Measurements from ENCODE around the gene GOLGA3.
"Not testable (repeated sequence)": the region's sequence is repeated elsewhere in the genome, so short reads cannot be mapped to it uniquely, and the experiment has no call there.

Gene GOLGA3

DNA sequence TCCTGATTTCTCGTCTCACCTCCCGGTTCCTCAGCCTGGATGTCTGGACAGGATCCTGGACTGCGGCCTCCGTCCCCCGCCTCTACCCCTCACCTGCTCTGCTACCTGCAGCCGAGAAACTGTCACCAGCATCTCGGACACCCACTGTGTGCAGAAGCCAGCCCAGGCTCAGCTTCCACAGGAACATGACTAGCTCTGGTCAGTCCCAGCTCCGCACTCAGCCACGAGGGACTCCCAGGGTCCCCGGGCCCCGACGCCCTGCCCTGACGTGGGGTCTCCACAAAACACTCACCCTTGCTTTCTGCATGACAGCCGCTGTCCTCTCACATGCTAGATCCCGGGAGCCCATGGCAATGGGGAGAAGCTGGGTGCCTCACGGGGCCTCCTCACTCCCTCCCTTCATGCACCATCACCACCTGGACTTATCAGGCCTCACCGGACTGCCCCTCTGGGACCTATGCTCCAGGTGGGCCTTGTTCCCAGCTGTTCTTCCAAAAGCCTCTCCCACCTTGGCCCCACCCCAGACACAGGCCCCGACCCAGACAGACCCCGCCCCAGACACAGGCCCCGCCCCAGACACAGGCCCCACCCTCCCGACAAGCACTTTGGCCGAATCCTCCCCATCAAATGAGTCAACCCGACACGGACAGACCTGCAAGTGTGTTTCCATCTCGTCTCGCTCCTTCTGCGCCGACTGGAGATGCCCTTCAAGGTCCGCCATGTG, 40.1 kb downstream of the GOLGA3 start:
- Histone ChIP-seq H3K4me3 (ENCODE audit: low read depth, low read length) (no peak overlapping the region), H3K36me3 (ENCODE audit: control insufficient read depth, insufficient read depth, low read length) (peaks cover 69% of the 10 kb centered on the region), H3K4me1 (ENCODE audit: control insufficient read depth, insufficient read depth, low read length) (no peaks in the 10 kb centered on the region), H3K9ac (ENCODE audit: low read length) (no peak overlapping the region), H3K9me3 (ENCODE audit: control insufficient read depth, insufficient read depth, low read depth, low read length) (no peaks in the 10 kb centered on the region), H3K27ac (ENCODE audit: low read depth, low read length) (0 out of 2 replicates have a peak overlapping the region, but pooled peaks have one; percentile 26), H3K27me3 (ENCODE audit: control insufficient read depth, insufficient read depth, low read length) (no peaks in the 10 kb centered on the region)

- no peak overlapping the region for H3K4me3 ChIP-seq (ENCODE audit: low read depth, low read length)
- peaks cover 75% of the 10 kb centered on the region for H3K36me3 ChIP-seq (ENCODE audit: control insufficient read depth, insufficient read depth, low read length)
- no peaks in the 10 kb centered on the region for H3K9me3 ChIP-seq (ENCODE audit: control insufficient read depth, insufficient read depth, low read depth, low read length)
- H3K27me3 ChIP-seq (ENCODE audit: control insufficient read depth, insufficient read depth, low read length), result no peaks in the 10 kb centered on the region
- H3K4me1 ChIP-seq (ENCODE audit: control insufficient read depth, insufficient read depth, low read length), result no peaks in the 10 kb centered on the region
- no peak overlapping the region for H3K9ac ChIP-seq (ENCODE audit: low read length)
- H3K27ac ChIP-seq (ENCODE audit: low read depth, low read length), result 0 out of 2 replicates have a peak overlapping the region, but pooled peaks have one; percentile 26
Observed at GRCh38 chr12:132787877-132788276, 40.8 kb downstream of the GOLGA3 start.

DNA sequence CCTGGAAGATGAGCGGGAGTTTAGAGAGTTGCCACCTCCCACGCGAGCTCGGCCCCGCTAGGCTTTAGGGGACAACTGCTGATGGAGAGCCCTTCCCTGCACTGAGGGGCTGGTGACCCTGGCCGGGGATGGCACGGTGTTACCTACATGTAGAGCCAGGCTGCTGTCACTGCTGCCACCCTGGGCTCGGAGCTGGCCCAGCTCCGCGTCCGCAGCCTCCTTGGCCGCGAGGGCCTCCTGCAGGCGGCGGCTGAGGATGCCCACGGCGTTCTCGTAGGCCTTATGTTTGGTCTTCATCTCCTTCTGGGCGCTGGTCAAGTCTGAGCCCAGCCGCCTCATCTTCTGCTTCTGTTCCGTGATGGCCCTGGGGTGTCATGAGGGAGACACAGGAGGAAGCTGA, 42.5 kb downstream of the GOLGA3 start:
- H3K36me3 ChIP-seq (ENCODE audit: control insufficient read depth, insufficient read depth, low read length), result peaks cover 80% of the 10 kb centered on the region
- no peaks in the 10 kb centered on the region for H3K27me3 ChIP-seq (ENCODE audit: control insufficient read depth, insufficient read depth, low read length)
- H3K4me1 ChIP-seq (ENCODE audit: control insufficient read depth, insufficient read depth, low read length), result no peaks in the 10 kb centered on the region
- H3K4me3 ChIP-seq (ENCODE audit: low read depth, low read length), result no peak overlapping the region
- no peak overlapping the region for H3K27ac ChIP-seq (ENCODE audit: low read depth, low read length)
- H3K9ac ChIP-seq (ENCODE audit: low read length), result no peak overlapping the region
- H3K9me3 ChIP-seq (ENCODE audit: control insufficient read depth, insufficient read depth, low read depth, low read length), result no peaks in the 10 kb centered on the region

DNA sequence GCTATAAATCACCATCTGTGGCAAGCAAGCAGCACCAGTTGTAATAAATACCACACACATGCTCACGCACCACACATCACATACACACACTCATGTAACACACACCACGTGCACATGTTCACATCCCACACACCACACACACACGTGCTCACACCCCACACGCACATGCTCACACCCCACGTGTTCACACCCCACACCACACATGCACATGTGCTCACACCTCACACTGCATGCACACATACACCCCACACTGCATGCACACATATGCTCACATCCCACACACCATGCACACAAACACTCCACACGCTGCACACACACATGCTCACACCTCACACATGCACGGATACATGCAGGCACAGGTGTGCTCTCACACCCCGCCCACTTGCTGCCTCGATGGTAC, 44.1 kb downstream of the GOLGA3 start:
- Histone ChIP-seq H3K36me3 (ENCODE audit: control insufficient read depth, insufficient read depth, low read length) (peaks cover 86% of the 10 kb centered on the region), H3K4me1 (ENCODE audit: control insufficient read depth, insufficient read depth, low read length) (no peaks in the 10 kb centered on the region), H3K9me3 (ENCODE audit: control insufficient read depth, insufficient read depth, low read depth, low read length) (no peaks in the 10 kb centered on the region), H3K27me3 (ENCODE audit: control insufficient read depth, insufficient read depth, low read length) (no peaks in the 10 kb centered on the region), H3K27ac (ENCODE audit: low read depth, low read length) (no peak overlapping the region), H3K4me3 (ENCODE audit: low read depth, low read length) (no peak overlapping the region), H3K9ac (ENCODE audit: low read length) (no peak overlapping the region)

GRCh38 chr12:132783917-132784531, 44.6 kb downstream of the GOLGA3 start:
- Histone ChIP-seq H3K4me1 (ENCODE audit: control insufficient read depth, insufficient read depth, low read length) (no peaks in the 10 kb centered on the region), H3K36me3 (ENCODE audit: control insufficient read depth, insufficient read depth, low read length) (peaks cover 84% of the 10 kb centered on the region), H3K27me3 (ENCODE audit: control insufficient read depth, insufficient read depth, low read length) (no peaks in the 10 kb centered on the region), H3K9ac (ENCODE audit: low read length) (no peak overlapping the region), H3K27ac (ENCODE audit: low read depth, low read length) (no peak overlapping the region), H3K4me3 (ENCODE audit: low read depth, low read length) (no peak overlapping the region), H3K9me3 (ENCODE audit: control insufficient read depth, insufficient read depth, low read depth, low read length) (no peaks in the 10 kb centered on the region)

DNA sequence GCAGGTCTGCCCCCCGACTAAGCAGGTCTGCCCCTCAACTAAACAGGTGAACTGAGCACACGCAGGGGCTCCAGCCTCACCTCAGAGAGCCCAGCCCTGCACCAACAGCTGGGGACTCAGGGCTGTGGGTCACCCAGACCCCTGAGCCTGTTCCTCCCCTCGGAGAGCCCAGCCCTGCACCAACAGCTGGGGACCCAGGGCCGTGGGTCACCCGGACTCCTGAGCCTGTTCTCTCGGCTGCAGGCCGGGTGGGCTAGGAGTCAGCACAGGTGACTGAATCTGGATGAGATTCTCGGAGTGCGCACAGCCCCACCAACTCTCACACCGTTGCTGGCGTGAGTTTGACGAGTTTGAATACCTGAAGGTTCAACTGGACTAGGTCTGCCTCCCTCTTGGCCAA, 46.7 kb downstream of the GOLGA3 start:
- Histone ChIP-seq H3K9ac (ENCODE audit: low read length) (no peak overlapping the region), H3K9me3 (ENCODE audit: control insufficient read depth, insufficient read depth, low read depth, low read length) (no peaks in the 10 kb centered on the region), H3K27ac (ENCODE audit: low read depth, low read length) (no peak overlapping the region), H3K4me1 (ENCODE audit: control insufficient read depth, insufficient read depth, low read length) (no peaks in the 10 kb centered on the region), H3K36me3 (ENCODE audit: control insufficient read depth, insufficient read depth, low read length) (peaks cover 88% of the 10 kb centered on the region), H3K27me3 (ENCODE audit: control insufficient read depth, insufficient read depth, low read length) (no peaks in the 10 kb centered on the region), H3K4me3 (ENCODE audit: low read depth, low read length) (no peak overlapping the region)

DNA sequence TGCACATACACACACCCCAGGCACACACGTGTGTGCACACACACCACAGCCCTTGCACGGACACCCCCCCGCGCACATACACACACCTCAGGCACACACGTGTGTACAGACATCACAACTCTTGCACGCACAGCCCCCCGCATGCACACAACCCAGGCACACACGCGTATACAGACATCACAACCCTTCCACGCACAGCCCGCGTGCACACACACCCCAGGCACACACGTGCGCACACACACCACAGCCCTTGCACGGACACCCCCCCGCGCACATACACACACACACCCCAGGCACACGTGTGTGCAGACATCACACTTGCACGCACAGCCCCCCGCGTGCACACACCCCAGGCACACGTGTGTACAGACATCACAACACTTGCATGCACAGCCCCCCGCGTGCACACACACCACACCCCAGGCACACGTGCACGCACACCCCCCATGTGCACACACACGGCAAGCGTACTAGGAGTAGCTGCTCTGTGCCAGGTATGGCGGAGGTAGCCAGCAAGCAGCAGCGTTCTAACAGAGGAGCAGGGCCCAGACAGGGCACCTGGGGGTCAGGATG, 48.8 kb downstream of the GOLGA3 start:
- no peak overlapping the region for H3K9ac ChIP-seq (ENCODE audit: low read length)
- H3K9me3 ChIP-seq (ENCODE audit: control insufficient read depth, insufficient read depth, low read depth, low read length), result no peaks in the 10 kb centered on the region
- no peak overlapping the region for H3K27ac ChIP-seq (ENCODE audit: low read depth, low read length)
- H3K4me1 ChIP-seq (ENCODE audit: control insufficient read depth, insufficient read depth, low read length), result no peaks in the 10 kb centered on the region
- H3K27me3 ChIP-seq (ENCODE audit: control insufficient read depth, insufficient read depth, low read length), result no peaks in the 10 kb centered on the region
- peaks cover 89% of the 10 kb centered on the region for H3K36me3 ChIP-seq (ENCODE audit: control insufficient read depth, insufficient read depth, low read length)
- H3K4me3 ChIP-seq (ENCODE audit: low read depth, low read length), result no peak overlapping the region

DNA sequence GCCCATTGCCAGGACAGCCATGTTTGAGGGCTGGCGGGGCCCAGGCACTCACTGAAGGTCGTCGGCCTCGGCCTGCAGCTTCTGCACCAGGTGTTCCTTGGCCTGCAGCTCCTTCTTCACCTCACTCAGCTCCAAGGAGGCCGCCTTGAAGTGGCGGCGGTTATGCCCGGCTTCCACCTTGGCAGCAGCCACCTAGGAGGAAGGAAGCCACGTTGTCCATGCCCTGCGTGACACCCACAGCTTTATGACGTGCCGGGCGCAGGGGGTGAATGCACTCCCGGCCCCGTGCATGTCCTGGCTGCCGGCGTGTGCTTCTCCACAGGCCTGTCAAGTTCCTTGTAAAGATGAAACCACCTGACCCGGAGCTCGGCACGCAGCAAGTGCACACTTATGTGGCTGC, 51.1 kb downstream of the GOLGA3 start:
- Histone ChIP-seq H3K9ac (ENCODE audit: low read length) (no peak overlapping the region), H3K9me3 (ENCODE audit: control insufficient read depth, insufficient read depth, low read depth, low read length) (no peaks in the 10 kb centered on the region), H3K27ac (ENCODE audit: low read depth, low read length) (no peak overlapping the region), H3K36me3 (ENCODE audit: control insufficient read depth, insufficient read depth, low read length) (peaks cover 90% of the 10 kb centered on the region), H3K27me3 (ENCODE audit: control insufficient read depth, insufficient read depth, low read length) (no peaks in the 10 kb centered on the region), H3K4me3 (ENCODE audit: low read depth, low read length) (no peak overlapping the region), H3K4me1 (ENCODE audit: control insufficient read depth, insufficient read depth, low read length) (no peaks in the 10 kb centered on the region)

DNA sequence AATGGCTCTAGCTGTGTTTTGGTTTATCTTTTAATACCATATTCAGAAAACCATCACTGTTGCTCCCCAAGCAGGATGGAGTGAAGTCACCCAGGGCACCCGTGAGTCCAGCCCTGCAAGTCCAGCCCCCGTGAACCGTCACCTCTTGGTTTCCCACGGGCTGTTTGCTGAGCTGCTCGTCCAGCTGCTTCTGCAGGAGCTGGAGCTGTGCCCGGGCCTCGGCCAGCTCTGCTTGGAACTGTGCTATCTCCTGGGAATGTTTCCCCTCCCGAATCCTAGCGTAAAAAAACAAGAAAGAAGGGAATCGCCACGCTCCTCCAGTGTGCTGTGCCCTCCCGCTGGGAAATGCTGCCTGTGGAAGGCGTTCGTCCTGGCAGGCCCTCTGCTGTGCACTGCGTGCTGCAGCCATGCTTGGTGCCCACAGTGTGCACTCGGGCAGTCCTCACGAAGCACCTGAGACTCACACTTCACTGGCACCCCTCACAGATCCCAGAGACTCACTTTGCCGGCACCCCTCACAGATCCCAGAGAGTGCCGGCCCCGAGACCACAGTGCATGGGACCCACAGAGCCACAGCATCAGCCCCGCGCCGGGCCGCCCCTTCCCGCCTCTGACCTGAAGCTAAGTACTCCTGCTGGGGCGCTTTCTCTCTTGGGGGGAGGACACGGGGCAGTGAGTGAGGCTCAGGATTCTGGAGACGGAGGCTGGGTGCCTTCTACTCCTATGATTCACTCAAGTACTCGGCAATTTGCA, 51.7 kb downstream of the GOLGA3 start:
- H3K27me3 ChIP-seq (ENCODE audit: control insufficient read depth, insufficient read depth, low read length), result no peaks in the 10 kb centered on the region
- H3K36me3 ChIP-seq (ENCODE audit: control insufficient read depth, insufficient read depth, low read length), result peaks cover 89% of the 10 kb centered on the region
- no peaks in the 10 kb centered on the region for H3K4me1 ChIP-seq (ENCODE audit: control insufficient read depth, insufficient read depth, low read length)
- no peaks in the 10 kb centered on the region for H3K9me3 ChIP-seq (ENCODE audit: control insufficient read depth, insufficient read depth, low read depth, low read length)
- no peak overlapping the region for H3K4me3 ChIP-seq (ENCODE audit: low read depth, low read length)
- H3K27ac ChIP-seq (ENCODE audit: low read depth, low read length), result no peak overlapping the region
- H3K9ac ChIP-seq (ENCODE audit: low read length), result no peak overlapping the region

- not testable (repeated sequence) for H3K27me3 ChIP-seq (ENCODE audit: control insufficient read depth, insufficient read depth, low read length); H3K9me3 ChIP-seq (ENCODE audit: control insufficient read depth, insufficient read depth, low read depth, low read length); H3K27ac ChIP-seq (ENCODE audit: low read depth, low read length); H3K9ac ChIP-seq (ENCODE audit: low read length); H3K4me3 ChIP-seq (ENCODE audit: low read depth, low read length); H3K4me1 ChIP-seq (ENCODE audit: control insufficient read depth, insufficient read depth, low read length)
- H3K36me3 ChIP-seq (ENCODE audit: control insufficient read depth, insufficient read depth, low read length), result peaks cover 89% of the 10 kb centered on the region
Observed at GRCh38 chr12:132776230-132776625, 52.4 kb downstream of the GOLGA3 start.

Data from HUES6 (cell line).